Measurements from ENCODE around the gene KIF25.

The KIF25 gene

DNA sequence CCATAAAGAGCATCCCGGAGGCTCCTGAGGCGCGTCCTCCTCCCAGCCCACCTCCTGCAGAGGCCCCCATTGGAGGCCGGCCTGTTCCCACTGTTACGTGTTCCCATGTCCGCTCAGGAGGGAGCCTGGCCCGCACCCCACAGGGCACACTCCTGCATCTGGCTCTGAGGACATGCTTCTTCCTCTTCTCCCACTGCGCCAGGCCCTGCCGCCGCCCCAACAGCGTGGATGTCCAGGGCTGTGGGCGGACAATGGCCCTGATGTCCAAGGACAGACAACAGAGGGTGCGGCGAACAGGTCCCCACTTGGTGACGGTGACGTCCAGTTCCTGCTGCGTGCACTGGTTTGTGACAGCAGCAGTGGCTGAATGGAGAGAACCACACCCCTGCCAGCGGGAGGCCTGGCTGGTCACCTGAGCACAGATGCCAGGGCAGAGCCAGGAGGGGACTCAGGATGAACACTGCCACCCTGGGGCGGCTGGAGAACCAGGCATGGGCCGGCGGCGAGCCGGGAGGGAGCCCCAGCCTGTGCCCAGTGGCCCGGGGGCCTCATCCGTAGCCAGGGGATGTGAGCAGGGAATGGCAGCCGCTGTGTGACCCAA lies 54.9 kb downstream of the KIF25 start:
- DNase-seq: no peak

DNA sequence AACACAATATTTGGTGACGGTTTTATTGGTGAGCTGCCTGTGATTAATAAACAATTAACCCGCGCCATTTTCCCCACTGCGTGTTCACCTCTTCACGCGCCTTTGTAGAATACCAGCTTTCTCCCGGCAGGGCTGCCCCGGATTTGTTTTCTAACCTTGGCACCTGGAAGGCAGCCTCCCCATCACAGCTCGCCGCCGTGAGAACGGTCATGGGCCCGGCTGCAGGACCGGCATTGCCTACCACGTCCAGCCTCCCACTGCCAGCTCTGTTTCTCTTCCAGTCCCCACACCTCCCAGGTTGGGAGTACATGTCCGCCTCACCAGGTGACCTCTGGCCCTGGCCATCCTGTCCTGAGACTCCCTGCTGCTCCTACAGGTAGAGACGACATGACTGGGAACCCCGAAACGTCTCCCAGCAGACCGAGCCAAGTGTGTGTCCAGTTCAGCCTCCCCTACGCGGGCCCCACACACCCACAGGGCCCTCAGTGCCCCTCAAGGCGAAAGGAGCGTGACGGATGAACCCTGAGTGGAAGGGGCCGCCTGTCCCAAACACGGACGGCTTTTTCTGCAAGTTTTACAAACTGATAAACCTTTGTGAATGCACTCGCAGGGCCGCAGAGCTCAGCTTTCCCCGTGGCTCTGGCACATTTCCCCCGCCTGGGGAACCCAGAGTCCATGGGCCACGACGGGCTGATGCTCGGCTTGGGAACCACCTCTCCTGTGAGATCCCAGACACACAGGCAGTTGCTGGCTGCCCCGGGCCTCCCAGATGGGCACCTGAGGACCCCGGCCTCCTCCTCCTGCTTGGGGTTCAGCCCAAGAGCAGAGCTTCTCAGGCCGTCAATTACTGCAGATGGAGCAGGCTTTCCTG lies 55.9 kb downstream of the KIF25 start:
- no peak for DNase-seq

DNA sequence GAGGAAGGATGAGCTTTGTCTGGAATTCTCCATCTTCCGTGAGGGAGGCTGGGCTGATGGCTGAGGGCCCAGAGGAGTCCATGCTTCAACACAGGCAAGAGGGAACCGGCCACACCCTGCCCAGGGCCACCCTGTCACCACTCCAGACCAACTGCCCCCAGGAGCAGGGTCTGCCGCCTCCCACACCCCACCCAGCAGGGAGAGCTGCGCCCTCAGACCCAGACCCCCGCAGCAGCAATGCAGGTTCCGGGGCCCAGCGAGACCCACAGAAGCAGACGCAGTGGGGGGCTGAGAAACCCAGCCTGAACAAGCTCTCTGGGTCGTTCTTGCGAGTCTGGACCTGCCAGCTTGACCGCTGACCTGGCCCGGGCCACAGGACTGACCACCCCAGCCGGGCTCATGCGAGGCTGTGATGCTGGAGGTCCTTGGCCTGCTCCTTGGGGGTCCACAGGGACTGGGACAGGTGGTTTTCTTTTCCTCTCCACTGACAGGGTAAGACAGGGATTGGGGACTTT lies 56.5 kb downstream of the KIF25 start:
- no peak for DNase-seq

DNA sequence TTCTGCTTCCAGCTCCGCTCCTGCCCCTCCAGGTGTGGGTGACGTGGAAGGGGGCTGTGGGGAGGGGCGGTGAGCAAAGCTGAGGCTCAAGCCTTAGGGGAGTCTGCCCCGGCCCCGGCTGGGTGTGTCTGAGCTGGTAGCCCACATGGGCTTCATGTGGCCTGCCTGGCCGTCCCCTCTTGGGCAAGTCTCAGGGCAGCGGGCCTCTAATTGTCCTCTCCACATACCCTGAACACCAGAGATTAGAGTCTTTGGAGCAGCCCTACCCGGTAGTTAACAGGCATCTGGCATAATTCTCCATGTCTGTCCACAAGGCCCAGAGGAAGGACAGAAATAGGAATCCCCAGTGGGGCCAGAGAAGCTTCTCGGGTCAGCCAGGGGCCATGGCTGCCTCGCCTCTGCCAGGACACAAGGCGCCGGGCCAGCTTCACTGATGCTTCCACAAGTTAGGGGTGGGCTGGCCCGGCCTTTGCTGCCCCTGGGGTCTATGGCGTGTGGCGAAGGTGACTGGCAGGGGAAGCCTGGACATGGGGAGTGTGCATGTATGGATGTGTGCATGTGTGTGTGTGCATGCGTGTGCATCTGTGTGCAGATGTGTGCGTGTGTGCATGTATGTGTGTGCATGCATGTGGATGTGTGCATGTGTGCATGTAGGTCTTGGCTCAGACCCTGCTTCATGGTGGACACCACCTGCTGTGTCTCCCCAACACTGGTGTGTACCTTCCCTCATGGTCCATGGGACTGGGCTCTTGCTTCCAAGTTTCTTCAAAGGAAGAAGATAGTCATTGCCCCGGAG lies 57.5 kb downstream of the KIF25 start:
- DNase-seq: no peak

DNA sequence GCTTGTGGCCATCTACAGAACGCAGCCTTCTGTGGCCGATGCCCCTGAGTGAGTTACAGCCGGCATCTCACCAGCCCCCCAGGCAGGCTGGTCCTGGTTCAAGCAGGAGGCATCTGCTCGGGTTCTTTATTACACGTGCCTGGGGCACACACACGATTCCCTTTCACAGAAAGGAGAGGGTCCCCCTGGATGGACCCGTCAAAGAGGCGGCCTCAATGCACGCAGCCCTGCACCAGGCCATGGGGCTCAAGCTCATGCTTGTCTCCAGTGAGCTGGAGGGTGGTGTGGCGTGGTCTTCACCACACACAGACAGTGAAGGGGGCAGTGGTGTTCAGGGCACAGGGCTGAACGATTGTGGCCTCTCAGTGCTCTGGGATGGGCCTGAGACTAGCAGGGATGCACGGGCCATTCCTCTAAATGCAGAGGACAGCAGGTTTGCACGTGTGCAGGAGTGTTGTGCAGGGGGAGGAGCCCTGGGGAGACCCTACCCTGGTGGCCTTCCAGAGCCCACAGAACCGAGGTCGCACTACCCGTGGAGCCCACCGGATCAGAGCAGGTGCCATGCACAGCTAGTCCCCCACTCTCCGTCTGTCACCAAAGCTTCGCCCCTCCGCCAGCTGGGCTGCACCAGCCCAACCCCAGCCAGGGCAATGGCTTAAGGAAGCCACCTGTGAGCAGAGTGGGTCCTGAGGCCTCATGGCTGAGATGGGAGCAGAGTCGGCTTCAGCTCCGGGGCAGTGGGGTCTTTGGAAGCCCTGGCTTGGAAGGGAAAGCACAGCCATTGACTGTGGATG lies 58.4 kb downstream of the KIF25 start:
- DNase-seq: no peak

DNA sequence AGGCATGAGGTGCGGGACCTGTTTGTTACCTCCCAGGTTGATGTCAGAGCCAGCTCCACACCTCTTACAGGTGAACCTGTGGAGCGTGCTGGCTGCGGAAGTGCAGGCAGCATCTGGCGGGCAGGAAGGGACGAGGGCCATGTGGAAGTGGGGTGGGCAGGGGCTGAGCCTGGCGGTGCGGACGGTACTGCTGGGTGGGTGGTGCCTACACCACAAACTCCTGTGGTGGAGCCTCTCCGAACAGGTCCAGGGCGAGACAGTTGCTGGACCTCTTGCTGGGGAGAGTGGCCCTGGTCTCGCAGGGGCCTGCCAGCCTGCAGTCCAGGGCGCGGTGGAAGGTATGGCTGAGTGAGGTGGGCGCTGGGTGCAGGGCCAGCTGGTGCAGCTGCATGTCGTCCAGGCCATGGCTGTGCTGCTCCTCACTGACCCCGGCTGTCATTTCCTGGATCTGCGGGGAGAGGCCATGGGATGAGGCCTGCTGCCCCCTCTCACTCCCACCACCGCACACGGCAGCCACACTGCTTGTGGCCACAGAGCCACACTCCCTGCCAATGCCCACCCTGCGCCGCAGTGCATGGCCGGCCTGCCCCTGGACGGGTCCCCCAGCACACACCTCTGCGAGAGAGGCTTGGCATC lies 59.5 kb downstream of the KIF25 start:
- no peak for DNase-seq

DNA sequence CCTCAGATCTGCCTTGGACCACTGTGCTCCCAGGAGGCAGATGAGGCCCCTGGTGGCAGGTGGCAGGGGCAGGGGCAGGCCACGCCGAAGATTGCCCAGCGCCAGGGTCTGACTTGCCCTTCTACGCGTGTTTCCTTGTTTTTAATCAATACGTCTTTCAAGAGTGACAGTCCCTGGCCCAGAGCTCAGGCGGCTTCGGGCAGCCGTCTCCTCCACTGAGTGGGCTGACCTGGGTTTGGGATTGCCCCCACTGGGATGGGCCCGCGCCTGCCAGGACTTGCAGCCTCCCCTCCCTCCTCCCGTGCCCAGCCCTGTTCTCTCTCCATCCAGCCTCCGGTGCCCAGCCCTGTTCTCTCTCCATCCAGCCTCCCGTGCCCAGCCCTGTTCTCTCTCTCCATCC lies 60.4 kb downstream of the KIF25 start:
- DNase-seq: no peak

DNA sequence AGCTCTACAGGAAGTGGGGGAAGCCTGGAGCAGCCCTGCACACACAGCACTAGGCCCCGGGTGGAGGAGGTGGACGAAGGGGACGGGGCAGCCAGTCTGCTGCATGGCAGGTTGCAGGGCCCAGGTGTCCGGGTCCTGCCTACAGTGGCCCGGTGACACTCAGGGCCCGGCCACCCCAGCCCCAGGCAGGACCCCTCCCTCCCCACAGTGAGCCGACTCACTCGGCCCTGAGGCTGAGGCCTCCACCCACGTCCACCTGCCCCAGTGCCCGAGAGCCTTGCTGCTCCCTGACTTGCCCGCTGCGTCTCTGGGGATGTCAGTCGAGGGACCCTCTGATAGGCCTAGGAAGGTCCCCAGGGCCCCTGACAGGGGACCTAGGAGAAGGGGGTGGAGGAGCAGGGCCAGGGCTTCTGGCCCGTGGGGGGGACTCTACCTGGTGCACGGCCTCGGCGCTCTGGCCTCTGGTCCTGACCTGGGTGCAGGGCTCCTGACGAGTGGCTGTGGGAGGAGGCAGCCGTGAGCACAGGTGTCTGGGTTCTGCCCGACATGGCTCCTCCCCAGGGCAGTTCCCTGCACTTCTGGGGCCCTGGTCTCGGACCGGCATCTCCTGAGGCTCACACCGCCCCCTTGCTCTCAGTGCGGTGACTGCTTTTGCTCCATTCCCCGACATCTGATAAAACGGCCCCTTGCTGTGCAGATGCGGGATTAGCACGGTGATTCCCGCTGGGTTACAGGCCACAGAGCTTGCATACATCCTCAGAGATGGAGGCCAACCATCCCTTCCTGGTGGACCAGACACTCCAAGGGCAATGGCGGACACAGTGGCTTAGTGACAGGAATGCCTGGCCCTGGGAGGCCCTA lies 61.5 kb downstream of the KIF25 start:
- DNase-seq: no peak

DNA sequence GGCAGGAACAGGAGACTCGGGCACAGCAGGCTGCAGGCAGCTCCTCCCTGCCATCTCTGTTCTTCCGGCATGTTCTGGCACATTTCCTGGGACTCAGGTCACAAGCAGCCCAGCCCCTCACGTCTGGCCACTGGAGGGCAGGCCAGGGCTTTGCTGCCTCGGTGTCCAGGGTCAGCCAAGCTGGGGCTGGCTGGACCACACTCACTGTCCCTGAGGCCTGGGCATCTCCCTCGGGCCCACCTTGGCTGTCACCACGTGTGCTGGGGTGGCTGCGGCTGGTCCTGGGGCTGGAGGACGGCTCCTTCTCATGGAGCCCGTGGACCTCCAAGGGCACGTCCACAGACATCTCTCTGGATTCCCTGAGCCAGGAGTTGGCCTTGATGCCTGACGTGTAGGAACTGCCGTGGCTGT lies 63.1 kb downstream of the KIF25 start:
- no peak for DNase-seq

DNA sequence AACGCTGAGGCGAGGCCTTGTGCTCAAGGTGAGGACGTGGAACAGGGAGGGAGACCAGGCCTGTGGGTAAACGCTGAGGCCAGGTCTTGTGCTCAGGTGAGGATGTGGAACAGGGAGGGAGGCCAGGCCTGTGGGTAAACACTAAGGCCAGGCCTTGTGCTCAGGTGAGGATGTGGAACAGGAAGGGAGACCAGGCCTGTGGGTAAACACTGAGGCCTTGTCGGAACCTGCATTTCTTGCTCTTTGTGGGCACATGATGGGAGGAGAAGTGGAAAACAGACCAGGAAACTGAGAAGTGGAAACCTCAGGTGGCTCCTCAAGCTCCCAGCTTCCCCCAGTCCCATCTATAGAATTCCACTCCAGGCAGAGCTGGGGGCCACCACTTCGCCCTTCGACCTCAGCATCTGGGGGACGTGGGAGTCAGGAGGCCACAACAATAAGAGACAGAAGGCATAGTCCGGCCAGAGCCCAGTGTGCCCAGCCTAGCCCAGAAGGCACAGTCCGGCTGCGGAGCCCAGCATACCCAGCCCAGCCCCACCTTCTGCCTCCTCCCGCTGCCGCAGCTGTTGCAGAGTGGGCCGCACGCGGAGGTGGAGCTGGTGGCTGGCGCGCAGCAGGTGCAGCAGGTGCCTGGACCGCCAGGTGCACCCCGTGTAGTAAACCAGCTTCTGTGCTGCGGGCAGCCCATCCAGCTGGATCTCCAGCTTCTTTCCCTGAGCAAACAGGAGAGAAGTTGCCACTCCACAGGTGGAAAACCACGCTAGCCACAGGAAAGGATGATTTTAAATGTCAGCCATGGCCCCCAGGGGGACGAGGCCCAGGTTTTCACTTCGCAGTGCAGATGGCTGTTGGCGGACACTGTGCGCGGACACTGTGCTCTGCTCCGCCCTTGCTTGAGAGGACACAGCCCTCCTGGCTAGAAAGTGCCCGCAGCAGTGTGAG lies 64.1 kb downstream of the KIF25 start:
- DNase-seq: no peak

DNA sequence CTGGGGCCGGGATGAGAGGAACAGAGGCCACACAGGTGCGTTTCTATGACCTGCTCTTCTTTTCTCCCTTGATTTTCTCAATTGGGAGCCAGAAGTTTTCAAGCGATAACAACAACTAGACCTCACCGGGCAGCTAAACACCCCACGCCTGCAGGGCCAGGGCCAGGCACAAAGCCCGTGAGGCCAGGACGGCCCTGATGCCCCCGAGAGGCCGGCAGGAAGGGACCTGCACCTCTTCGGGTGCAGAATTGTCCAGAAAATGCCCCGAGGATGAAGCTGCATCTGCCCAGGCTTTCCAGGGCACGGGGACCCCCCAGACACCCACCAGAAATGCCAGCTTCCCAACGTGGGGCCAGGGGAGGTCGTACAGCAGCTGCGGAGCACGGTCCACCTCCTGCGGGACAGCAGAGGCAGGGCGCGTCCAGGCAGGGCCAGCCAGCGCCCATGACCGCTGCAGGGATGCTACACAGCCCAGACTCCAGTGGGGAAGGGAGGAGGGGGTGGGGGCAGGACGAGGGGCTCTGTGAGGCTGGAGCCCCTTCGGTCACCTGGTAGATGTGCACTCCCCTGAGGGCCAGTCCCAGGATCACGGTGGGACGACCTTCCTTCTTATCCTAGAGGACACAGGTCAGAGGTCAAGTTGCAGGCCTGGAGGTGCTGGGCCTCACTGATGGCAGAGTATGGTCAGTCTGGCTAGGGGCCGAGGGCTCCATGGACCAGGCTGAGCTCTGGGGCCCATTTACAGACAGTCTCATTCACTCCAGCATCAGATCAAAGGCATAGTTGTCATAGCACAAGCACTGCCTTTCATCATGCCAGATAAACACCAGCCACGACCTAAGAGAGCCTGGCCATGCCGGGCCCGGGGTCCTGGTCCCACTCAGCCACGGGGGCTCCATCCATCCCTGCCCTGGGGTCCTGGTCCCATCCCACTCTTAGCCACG lies 65.1 kb downstream of the KIF25 start:
- no peak for DNase-seq

DNA sequence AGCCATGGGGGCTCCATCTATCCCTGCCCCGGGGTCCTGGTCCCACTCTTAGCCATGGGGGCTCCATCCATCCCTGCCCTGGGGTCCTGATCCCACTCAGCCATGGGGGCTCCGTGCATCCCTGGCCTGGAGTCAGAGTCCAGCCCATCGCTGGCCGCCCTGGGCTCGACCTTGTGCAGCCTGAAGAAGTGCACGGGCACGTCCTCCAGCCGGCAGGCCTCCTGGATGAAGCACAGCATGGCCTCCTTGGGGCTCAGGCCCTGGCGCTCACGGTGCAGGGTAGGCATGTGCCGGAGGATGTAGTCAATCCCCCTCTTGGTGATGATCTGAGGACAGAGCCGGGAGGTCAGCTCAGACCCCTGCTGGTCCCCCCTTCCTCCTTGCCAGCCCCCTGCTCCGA lies 66.0 kb downstream of the KIF25 start:
- no peak for DNase-seq

DNA sequence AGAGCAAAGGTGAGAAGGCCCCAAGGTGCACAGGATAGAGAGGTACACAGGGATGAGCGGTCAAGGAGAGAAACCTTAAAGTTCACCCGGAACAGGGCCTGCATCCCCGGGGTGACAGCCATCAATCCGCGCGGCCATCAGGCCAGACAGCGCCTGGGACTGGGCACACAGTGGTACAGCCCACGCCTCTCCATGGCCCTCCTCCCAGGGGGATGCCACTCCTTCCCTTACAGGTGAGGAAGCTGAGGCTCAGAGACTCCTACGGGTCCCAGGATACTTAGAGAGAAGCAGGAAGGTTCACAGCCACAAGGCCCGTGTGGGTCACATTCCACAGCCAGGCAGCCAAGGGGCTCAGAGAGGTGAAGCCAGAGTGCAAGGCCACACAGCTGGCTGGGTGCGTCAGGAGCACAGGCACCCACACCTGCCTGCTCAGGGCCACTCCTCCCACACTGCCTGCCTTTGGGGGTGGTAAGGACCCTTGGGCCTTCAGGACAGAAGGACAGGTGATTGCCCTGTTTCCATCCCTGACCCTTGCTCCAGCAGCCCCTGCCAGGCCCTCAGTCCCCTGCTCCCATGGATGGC lies 66.8 kb downstream of the KIF25 start:
- no peak for DNase-seq

DNA sequence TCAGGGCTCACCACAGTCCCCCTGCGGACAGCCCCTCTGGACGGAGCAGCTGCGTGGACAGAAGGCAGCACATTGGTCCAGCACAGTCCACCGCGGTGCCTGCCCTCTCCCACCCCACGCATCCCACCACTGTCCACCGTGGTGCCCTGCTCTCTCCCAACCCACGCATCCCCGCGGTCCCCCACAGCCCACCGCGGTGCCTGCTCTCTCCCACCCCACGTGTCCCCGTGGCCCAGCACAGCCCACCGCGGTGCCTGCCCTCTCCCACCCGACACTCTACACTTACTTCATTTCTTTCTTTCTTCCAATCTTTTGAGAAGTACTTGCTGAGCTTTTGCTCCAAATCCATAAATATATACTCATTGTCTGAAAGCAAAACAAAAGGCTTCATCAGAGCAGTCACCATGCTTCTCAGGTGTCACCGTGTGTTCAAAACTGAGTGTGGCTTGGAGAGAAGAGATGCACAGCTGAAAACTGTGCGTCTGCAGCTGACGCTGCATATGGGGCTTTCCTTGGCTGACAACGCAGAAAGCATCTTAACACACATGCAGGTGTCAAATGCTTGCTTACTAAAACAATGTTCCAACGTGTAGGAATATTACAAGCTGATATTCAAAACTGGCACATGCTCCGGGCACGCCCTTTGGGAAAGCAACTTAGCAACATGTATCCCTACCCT lies 69.7 kb downstream of the KIF25 start:
- no peak for DNase-seq

DNA sequence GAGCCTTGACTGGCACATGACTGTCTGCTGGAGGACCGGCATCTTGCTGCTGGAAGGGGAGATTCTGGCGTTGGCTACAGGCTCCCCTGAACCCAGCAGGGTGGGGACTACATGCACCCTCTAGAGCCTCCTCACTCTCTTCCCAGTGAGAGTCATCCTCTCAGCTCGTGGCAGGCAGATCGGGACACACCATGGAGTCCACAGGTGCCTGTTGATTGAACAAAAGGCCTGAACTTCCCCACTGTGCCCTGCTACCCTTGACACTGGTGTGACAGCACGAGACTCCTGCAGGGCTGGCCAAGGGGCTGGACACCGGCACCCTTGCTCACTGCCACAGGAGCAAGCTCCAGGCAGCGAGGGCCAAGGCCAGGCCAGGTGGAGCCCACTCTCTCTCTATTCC lies 73.3 kb downstream of the KIF25 start:
- no peak for DNase-seq

DNA sequence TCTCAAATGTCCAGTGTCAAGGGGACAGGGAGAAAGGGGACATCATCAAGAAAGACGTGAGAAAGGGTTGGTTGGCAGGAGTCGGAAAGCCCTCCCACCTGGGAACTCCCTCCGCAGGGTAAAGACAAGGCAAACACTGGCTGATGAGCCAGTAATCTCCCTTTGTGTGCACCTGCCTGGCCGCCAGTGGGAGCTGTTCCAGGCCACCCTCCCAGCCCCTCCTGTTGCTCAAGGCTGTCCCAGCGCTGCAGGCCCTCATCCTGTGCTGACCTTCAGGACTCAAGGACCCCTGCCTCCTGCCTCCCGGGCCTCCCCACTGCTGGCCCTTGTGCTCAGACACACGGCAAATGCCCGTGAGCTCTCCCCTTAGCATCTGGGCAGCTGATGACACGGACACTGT lies 74.1 kb downstream of the KIF25 start:
- DNase-seq: no peak

DNA sequence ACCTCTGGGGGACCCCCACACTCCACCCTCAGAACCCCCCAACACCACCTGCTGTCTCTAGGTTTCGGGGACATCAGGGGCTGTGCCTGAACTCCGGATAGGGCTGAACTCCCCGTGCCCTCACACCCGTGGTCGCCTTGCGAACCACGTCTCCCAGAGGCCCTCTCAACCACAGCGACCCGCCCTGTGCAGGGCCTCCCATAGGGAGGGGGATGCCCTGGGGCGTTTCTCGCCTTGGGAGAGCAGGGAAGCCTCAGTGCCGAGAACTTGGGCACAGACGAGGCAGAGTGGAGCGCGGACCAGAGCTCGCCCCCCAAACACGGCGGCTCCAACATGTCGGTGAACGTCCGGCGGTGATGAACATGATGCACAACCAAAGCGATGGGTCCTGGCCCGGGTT lies 74.8 kb downstream of the KIF25 start:
- DNase-seq: no peak

DNA sequence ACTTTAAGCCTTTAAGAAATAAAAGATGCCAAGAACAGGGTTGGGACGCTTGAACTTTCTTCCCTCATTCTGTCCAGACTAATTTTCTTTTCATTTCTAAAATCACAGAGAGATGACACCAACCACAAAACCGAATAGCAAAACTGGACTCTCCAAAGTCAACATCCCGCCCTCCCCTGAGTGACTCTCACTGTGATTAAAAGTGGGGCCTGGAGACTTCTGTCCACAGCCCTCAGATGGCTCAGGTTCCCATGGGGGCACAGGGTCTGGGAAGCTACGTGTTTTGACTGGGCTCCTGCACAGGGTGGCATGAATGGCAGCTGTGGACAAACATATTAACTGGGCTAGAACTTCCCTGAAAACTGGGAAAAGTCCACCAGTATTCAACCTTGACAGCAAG lies 75.3 kb downstream of the KIF25 start:
- DNase-seq: no peak

All from T1000 (cell line).